Natural killer cell treated with Interleukin-12 subunit alpha and Interleukin-12 subunit beta and Interleukin-15 and Interleukin-18, amount 100 ng/mL, for 72 hours (primary cell): ENCODE results near the gene TERT. TPM values are rescaled to one million over a fixed set of nuclear protein-coding genes. Genes with fewer than 3 reads are reported as not detected.

Experiments used
- ATAC-seq, 2 donors: fragments of 150-1000 bp; cut with Tn5 transposase in 1 of 2; sonication (Bioruptor Pico), chemical (Tn5 transposase) in 1 of 2; 2 replicates each; pipeline ENCODE4 v1.10.0; 2021
- DNase-seq: peaks from one replicate; pipeline ENCODE4 v3.0.0; 2022; ENCODE audit warnings: low spot score
- H3K27ac Mint-ChIP-seq, 2 donors: 1 replicate in 1 of 2; 2 replicates in 1 of 2; pipeline ENCODE4 v1.8.0; 2022; ENCODE audit warnings: mixed read lengths in 2 of 2, mild to moderate bottlenecking in 1 of 2, moderate library complexity in 1 of 2
- H3K27me3 Mint-ChIP-seq, 2 donors: 1 replicate in 1 of 2; 2 replicates in 1 of 2; pipeline ENCODE4 v1.8.0; 2022; ENCODE audit warnings: mixed read lengths in 2 of 2
- H3K36me3 Mint-ChIP-seq: one replicate; pipeline ENCODE4 v1.8.0; 2022; ENCODE audit warnings: mixed read lengths
- H3K4me1 Mint-ChIP-seq, 2 donors: 1 replicate in 1 of 2; 2 replicates in 1 of 2; pipeline ENCODE4 v1.8.0; 2022; ENCODE audit warnings: low read depth in 2 of 2, mixed read lengths in 2 of 2, mild to moderate bottlenecking in 1 of 2
- H3K4me3 Mint-ChIP-seq: one replicate; pipeline ENCODE4 v1.8.0; 2022; ENCODE audit warnings: mixed read lengths
- H3K9me3 Mint-ChIP-seq: 2 replicates; pipeline ENCODE4 v1.8.0; 2022; ENCODE audit warnings: mixed read lengths
- total RNA-seq, 2 donors: library from RNA; stranded (reverse); gene quantifications; one replicate each; pipeline ENCODE4 v1.2.3, GENCODE V29; 2022

Gene TERT
- total RNA-seq, 2 donors from 2014 or later: 1.3 TPM; not detected in 1

GRCh38 chr5:1254196-1254595 lies 40.7 kb downstream of the TERT start:
- no peaks in the 10 kb centered on the region for H3K9me3 Mint-ChIP-seq
- peaks cover 0 to 18% of the 10 kb centered on the region in 2 donors for H3K27me3 Mint-ChIP-seq
- H3K4me3 Mint-ChIP-seq: no peak overlapping the region

DNA sequence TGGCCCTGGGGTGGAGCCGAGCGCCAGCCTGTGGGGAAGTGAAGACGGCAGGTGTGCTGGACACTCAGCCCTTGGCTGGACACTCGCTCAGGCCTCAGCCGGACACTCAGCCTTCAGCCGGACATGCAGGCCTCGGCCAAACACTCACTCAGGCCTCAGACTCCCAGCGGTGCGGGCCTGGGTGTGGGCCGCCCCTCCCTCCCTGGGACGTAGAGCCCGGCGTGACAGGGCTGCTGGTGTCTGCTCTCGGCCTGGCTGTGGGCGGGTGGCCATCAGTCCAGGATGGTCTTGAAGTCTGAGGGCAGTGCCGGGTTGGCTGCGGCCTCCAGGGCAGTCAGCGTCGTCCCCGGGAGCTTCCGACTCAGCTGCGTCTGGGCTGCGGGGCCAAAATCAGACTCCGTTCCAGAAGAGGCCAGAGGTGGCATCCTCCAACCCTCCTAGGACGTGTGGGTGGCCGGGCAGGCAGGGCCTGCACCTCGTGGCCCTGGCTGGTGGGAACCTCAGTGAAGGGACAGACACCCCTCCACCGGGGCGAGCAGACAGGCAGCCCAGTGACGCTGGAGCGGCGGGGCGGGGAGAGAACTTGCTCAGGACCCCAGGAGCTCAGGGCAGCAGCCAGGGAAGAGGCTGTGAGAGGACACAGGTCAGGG lies 41.3 kb downstream of the TERT start:
- no peak overlapping the region for H3K27ac Mint-ChIP-seq
- H3K4me3 Mint-ChIP-seq: no peak overlapping the region
- DNase-seq: no peak
- H3K36me3 Mint-ChIP-seq: no peaks in the 10 kb centered on the region
- peak in 1 of 2 donors; percentile 7 for ATAC-seq
- peaks cover 0 to 18% of the 10 kb centered on the region in 2 donors for H3K27me3 Mint-ChIP-seq
- H3K4me1 Mint-ChIP-seq: peaks cover 6 to 7% of the 10 kb centered on the region in 2 donors
- no peaks in the 10 kb centered on the region for H3K9me3 Mint-ChIP-seq

More at GRCh38 chr5:1254196-1254595, 40.7 kb downstream of the TERT start:
- Mint-ChIP-seq H3K4me1 (peaks cover 6 to 7% of the 10 kb centered on the region in 2 donors), H3K36me3 (no peaks in the 10 kb centered on the region), H3K27ac (no peak overlapping the region)
- DNase-seq (no peak), ATAC-seq (no peak)

- H3K27me3 Mint-ChIP-seq: peaks cover 0 to 19% of the 10 kb centered on the region in 2 donors
- H3K4me1 Mint-ChIP-seq: peaks cover 6 to 7% of the 10 kb centered on the region in 2 donors
- no peak overlapping the region for H3K4me3 Mint-ChIP-seq
- ATAC-seq (no peak), DNase-seq (no peak)
- H3K36me3 Mint-ChIP-seq: no peaks in the 10 kb centered on the region
- no peak overlapping the region for H3K27ac Mint-ChIP-seq
- no peaks in the 10 kb centered on the region for H3K9me3 Mint-ChIP-seq
Measured at GRCh38 chr5:1252681-1253080, 42.2 kb downstream of the TERT start.

DNA sequence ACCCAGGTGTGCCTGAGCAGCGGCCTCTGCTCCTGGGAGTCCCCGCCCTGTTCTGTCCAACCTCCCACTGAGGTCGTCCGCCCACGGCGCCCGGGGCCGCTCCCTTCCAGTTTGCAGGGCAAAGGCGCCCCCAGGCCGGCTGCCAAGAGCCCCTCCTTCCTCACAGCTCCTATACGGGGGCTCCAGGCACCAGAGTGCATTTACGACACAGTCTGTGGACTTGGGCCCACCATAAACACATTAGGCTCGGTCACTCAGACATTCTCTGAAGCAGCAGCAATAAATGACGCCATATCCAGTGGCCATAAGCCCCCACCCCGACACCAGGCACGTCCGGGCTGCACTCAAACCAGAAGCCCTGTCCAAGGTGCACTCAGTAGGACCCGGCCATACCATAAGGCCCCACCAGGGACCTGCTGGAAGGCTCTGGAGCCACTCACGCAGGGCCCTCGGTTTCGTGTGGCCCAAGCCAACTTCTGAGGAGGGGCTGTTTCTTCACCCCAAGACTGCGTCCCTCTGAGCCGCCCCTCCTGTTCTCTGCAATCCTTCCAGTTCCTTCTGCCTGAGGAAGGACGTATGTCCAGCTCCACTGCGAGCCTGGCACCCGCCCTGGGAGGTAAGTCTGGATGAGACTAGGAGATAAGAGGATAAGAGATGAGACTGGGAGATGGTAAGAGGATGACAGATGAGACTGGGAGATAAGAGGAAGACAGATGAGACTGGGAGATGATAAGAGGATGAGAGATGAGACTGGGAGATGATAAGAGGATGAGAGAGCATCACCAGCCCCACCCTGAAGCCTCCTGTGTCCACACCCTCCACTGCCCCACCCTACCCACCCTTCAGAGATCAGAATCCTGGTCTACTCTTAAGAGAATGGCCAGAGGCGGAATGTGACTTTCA lies 42.9 kb downstream of the TERT start:
- H3K36me3 Mint-ChIP-seq: no peaks in the 10 kb centered on the region
- ATAC-seq (no peak), DNase-seq (no peak)
- H3K4me1 Mint-ChIP-seq: peaks cover 6 to 7% of the 10 kb centered on the region in 2 donors
- no peak overlapping the region for H3K4me3 Mint-ChIP-seq
- H3K27me3 Mint-ChIP-seq: peaks cover 0 to 23% of the 10 kb centered on the region in 2 donors
- no peak overlapping the region for H3K27ac Mint-ChIP-seq
- H3K9me3 Mint-ChIP-seq: no peaks in the 10 kb centered on the region

DNA sequence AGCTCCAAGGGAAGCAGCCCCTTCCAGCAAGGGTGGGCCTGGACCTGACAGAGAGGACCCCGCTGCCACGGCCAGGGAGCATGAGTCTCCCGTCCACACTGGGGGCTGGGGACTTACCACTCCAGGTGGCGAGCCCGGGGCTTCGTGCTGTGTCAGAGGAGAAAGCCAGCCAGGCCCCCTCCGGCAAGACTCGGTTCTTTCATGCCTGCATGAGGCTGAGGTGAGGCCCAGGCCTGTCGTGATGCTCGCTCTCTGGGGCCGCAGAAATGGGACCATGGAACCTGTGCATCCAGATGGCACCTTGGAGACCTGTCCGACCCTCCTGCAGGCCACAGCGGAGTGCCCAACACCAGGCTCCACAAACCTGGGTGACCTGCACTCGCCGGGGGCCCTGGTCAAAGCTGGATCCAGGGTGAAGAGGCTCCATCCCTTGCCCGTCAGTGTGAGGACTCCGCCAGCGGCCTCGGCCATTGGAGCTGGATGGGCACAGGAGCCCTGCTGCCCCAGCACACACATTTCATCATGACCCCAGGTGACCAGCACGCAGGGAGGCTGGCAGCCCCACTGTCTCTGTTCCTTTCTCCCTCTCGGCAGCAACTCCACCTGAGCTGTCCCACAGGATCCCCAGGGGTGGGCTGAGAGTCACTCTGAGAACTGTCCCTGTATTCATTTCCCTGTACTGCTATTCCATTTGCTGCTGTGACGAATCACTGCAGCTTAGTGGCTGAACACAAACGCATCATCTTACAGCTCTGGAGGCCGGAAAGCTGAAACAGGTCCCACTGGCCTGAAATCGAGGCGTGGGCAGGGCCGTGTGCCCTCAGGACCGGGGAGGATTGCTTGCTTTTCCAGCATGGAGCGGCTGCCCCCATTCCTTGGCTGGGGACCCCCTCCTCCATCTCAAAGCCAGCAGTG lies 45.2 kb downstream of the TERT start:
- H3K9me3 Mint-ChIP-seq: no peaks in the 10 kb centered on the region
- H3K36me3 Mint-ChIP-seq: no peaks in the 10 kb centered on the region
- peaks cover 0 to 19% of the 10 kb centered on the region in 2 donors for H3K27me3 Mint-ChIP-seq
- DNase-seq: no peak
- H3K27ac Mint-ChIP-seq: no peak overlapping the region
- H3K4me3 Mint-ChIP-seq: no peak overlapping the region
- ATAC-seq: no peak
- peaks cover 0 to 1% of the 10 kb centered on the region in 2 donors for H3K4me1 Mint-ChIP-seq

DNA sequence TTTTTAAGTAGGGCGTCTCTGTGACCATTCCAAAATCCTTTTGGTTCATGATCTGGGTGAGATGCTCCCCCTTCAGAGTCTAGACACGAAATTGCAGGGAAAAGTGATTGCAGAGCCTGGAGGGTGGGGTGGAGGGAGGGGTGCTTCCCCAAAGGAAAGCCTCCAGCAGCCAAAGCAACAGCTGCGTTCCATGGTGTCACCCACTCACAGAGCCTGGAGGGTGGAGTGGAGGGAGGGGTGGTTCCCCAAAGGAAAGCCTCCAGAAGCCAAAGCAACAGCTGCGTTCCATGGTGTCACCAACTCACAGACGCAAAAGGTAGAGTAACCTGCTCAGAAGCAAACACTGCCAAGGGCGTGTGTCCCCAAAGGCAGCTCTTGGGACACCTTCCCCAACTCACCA lies 47.1 kb downstream of the TERT start:
- H3K4me3 Mint-ChIP-seq: no peak overlapping the region
- no peaks in the 10 kb centered on the region for H3K36me3 Mint-ChIP-seq
- H3K27me3 Mint-ChIP-seq: peaks cover 0 to 19% of the 10 kb centered on the region in 2 donors
- no peaks in the 10 kb centered on the region for H3K9me3 Mint-ChIP-seq
- DNase-seq: no peak
- no peak overlapping the region for H3K27ac Mint-ChIP-seq
- no peak for ATAC-seq
- H3K4me1 Mint-ChIP-seq: no peaks in the 10 kb centered on the region

GRCh38 chr5:1246711-1247431 lies 48.0 kb downstream of the TERT start:
- DNase-seq (no peak), ATAC-seq (no peak)
- no peaks in the 10 kb centered on the region for H3K36me3 Mint-ChIP-seq
- H3K27me3 Mint-ChIP-seq: peaks cover 0 to 15% of the 10 kb centered on the region in 2 donors
- no peak overlapping the region for H3K4me3 Mint-ChIP-seq
- no peaks in the 10 kb centered on the region for H3K4me1 Mint-ChIP-seq
- H3K27ac Mint-ChIP-seq: no peak overlapping the region
- no peaks in the 10 kb centered on the region for H3K9me3 Mint-ChIP-seq

GRCh38 chr5:1245905-1246576 lies 48.8 kb downstream of the TERT start:
- DNase-seq (no peak), ATAC-seq (no peak)
- no peak overlapping the region for H3K4me3 Mint-ChIP-seq
- no peak overlapping the region for H3K27ac Mint-ChIP-seq
- peaks cover 0 to 15% of the 10 kb centered on the region in 2 donors for H3K27me3 Mint-ChIP-seq
- no peaks in the 10 kb centered on the region for H3K9me3 Mint-ChIP-seq
- no peaks in the 10 kb centered on the region for H3K4me1 Mint-ChIP-seq
- H3K36me3 Mint-ChIP-seq: no peaks in the 10 kb centered on the region

- Mint-ChIP-seq H3K27ac (no peak overlapping the region), H3K36me3 (no peaks in the 10 kb centered on the region), H3K27me3 (peaks cover 0 to 12% of the 10 kb centered on the region in 2 donors), H3K4me3 (no peak overlapping the region), H3K9me3 (no peaks in the 10 kb centered on the region), H3K4me1 (no peaks in the 10 kb centered on the region)
- no peak for ATAC-seq
- DNase-seq: no peak
Measured at GRCh38 chr5:1244976-1245375, 49.9 kb downstream of the TERT start.

GRCh38 chr5:1244255-1244654 lies 50.6 kb downstream of the TERT start:
- H3K27ac Mint-ChIP-seq: no peak overlapping the region
- H3K4me3 Mint-ChIP-seq: no peak overlapping the region
- DNase-seq (no peak), ATAC-seq (no peak)
- H3K9me3 Mint-ChIP-seq: no peaks in the 10 kb centered on the region
- no peaks in the 10 kb centered on the region for H3K36me3 Mint-ChIP-seq
- H3K27me3 Mint-ChIP-seq: peaks cover 0 to 10% of the 10 kb centered on the region in 2 donors
- no peaks in the 10 kb centered on the region for H3K4me1 Mint-ChIP-seq

GRCh38 chr5:1243487-1244130 lies 51.3 kb downstream of the TERT start:
- H3K27me3 Mint-ChIP-seq: peaks cover 0 to 8% of the 10 kb centered on the region in 2 donors
- no peak overlapping the region for H3K27ac Mint-ChIP-seq
- no peaks in the 10 kb centered on the region for H3K36me3 Mint-ChIP-seq
- no peak overlapping the region for H3K4me3 Mint-ChIP-seq
- DNase-seq (no peak), ATAC-seq (peak in 1 of 2 donors; percentile 12)
- H3K4me1 Mint-ChIP-seq: no peaks in the 10 kb centered on the region
- H3K9me3 Mint-ChIP-seq: no peaks in the 10 kb centered on the region

DNA sequence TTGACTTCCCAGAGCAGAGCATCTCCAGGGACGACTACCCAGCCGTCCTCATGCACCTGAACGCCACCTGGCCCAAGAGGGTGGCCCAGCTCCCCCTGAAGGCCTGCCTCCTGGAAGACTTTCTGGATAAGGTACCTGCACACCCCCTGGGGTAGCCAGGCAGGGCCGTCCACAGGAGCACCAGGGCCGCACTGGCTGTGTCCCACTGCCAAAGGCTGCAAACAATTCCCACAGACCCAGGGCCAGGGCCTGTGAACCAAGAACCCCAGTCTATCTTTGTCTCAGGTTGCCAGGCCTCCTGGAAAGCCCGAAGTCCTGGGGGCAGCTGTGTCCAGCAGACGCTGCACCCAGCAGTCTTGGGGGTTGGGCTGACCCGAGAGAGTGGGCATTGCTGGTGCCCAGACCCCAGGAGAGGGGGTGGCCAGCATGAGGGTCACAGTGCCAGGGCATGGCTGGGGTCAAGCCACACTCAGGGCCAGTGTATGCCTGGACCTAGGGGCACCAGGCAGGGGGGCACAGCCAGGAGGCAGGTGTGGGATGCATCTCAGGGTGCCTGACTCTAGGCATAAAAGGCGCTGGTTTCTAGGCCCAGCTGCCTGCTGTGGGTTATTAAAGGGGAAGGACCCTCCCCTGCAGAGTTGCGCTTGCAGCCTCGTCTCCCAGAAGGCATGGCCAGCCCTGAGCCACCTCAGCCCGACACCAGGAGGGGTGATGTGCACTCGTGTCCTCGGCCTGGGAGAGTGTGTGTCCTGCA lies 52.0 kb downstream of the TERT start:
- Mint-ChIP-seq H3K27me3 (peaks cover 0 to 4% of the 10 kb centered on the region in 2 donors), H3K36me3 (no peaks in the 10 kb centered on the region), H3K4me3 (no peak overlapping the region), H3K4me1 (no peaks in the 10 kb centered on the region), H3K9me3 (no peaks in the 10 kb centered on the region), H3K27ac (no peak overlapping the region)
- peak in 1 of 2 donors; percentile 16 for ATAC-seq
- no peak for DNase-seq
